ENCODE data around the gene MAP3K20. TPM values are rescaled to one million over a fixed set of nuclear protein-coding genes. Genes with fewer than 3 reads are reported as not detected.

MAP3K20 gene
- total RNA-seq, 1 experiment from 2014 or later: 15.2 TPM

GRCh38 chr2:173198327-173198726 lies 122.7 kb downstream of the MAP3K20 start:
- H3K27me3 Mint-ChIP-seq (ENCODE audit: low read depth): no peaks in the 10 kb centered on the region
- peaks cover 59% of the 10 kb centered on the region for H3K4me1 Mint-ChIP-seq
- 0 out of 2 replicates have a peak overlapping the region, but pooled peaks have one; percentile 13 for H3K27ac Mint-ChIP-seq
- no peaks in the 10 kb centered on the region for H3K9me3 Mint-ChIP-seq
- no peak for DNase-seq (ENCODE audit: low spot score)
- TF ChIP-seq NR1H2 (CRISPR knock-in tag; IDR thresholded peaks at IDR 0.05): no peak
- no peak for TF ChIP-seq EMX1 (CRISPR knock-in tag; IDR thresholded peaks at IDR 0.05)
- no peak for TF ChIP-seq PRDM15 (CRISPR knock-in tag; IDR thresholded peaks at IDR 0.05)
- TF ChIP-seq NFYB (CRISPR knock-in tag; conservative IDR thresholded peaks at IDR 0.05; ENCODE audit: low read depth): no peak
- TF ChIP-seq ZNF138 (CRISPR knock-in tag; conservative IDR thresholded peaks at IDR 0.05): no peak
- no peak for TF ChIP-seq SOX15 (CRISPR knock-in tag; IDR thresholded peaks at IDR 0.05)
- CTCF ChIA-PET: interaction anchor here (0.6 to 1.9 kb wide), 10 partner anchors 9 to 250 kb away, joined by 3 to 10 read pairs (median 4); no protein-coding TSS in a partner anchor
- H3K4me3 Mint-ChIP-seq: no peak overlapping the region
- H3K36me3 Mint-ChIP-seq: no peaks in the 10 kb centered on the region
- no peak; the same call in 1 of the 2 replicates for ATAC-seq
- POLR2A ChIA-PET: no interaction called here

- POLR2A ChIA-PET: interaction anchor here (0.6 to 0.7 kb wide), 2 partner anchors 196 to 340 kb away, joined by 3 to 4 read pairs; no protein-coding TSS in a partner anchor
- no peak overlapping the region for H3K4me3 Mint-ChIP-seq
- no peak for TF ChIP-seq ESRRA (CRISPR knock-in tag; IDR thresholded peaks at IDR 0.05; ENCODE audit: borderline replicate concordance)
- no peak for TF ChIP-seq PREB (CRISPR knock-in tag; IDR thresholded peaks at IDR 0.05; ENCODE audit: borderline replicate concordance)
- no peak for TF ChIP-seq ZNF317 (CRISPR knock-in tag; IDR thresholded peaks at IDR 0.05; ENCODE audit: borderline replicate concordance, low read depth)
- no peak for TF ChIP-seq HMGA2 (CRISPR knock-in tag; IDR thresholded peaks at IDR 0.05)
- TF ChIP-seq CBFB (CRISPR knock-in tag; IDR thresholded peaks at IDR 0.05; ENCODE audit: low read depth): no peak
- peaks cover under 1% of the 10 kb centered on the region; the same call in 1 of the 2 replicates for H3K36me3 Mint-ChIP-seq
- no peaks in the 10 kb centered on the region for H3K27me3 Mint-ChIP-seq (ENCODE audit: low read depth)
- H3K9me3 Mint-ChIP-seq: no peaks in the 10 kb centered on the region; the same call in 1 of the 2 replicates
- H3K27ac Mint-ChIP-seq: peak overlapping the region; percentile 17; the same call in 1 of the 2 replicates
- DNase-seq (ENCODE audit: low spot score) (no peak), ATAC-seq (no peak)
- CTCF ChIA-PET: interaction anchor here (0.6 to 1.9 kb wide), 4 partner anchors 39 to 200 kb away, joined by 3 to 10 read pairs (median 4); no protein-coding TSS in a partner anchor
- H3K4me1 Mint-ChIP-seq: peaks cover 50% of the 10 kb centered on the region
These were observed 123.6 kb downstream of the MAP3K20 start for GRCh38 chr2:173199294-173199693.

- H3K9me3 Mint-ChIP-seq: no peaks in the 10 kb centered on the region; the same call in 1 of the 2 replicates
- TF ChIP-seq MXD4 (CRISPR knock-in tag; IDR thresholded peaks at IDR 0.05; ENCODE audit: borderline replicate concordance): no peak
- no peak for TF ChIP-seq E2F4 (CRISPR knock-in tag; IDR thresholded peaks at IDR 0.05; ENCODE audit: borderline replicate concordance, low read depth)
- no peak for TF ChIP-seq CBFB (CRISPR knock-in tag; IDR thresholded peaks at IDR 0.05; ENCODE audit: low read depth)
- TF ChIP-seq ZNF512 (CRISPR knock-in tag; IDR thresholded peaks at IDR 0.05; ENCODE audit: borderline replicate concordance): no peak
- TF ChIP-seq NFATC4 (CRISPR knock-in tag; IDR thresholded peaks at IDR 0.05): no peak
- no peak for TF ChIP-seq RORB (CRISPR knock-in tag; IDR thresholded peaks at IDR 0.05)
- TF ChIP-seq SP1 (CRISPR knock-in tag; conservative IDR thresholded peaks at IDR 0.05): no peak
- no peak for TF ChIP-seq TEAD1 (CRISPR knock-in tag; IDR thresholded peaks at IDR 0.05)
- no peak for ATAC-seq
- POLR2A ChIA-PET: no interaction called here
- peaks cover 4% of the 10 kb centered on the region; the same call in 1 of the 2 replicates for H3K36me3 Mint-ChIP-seq
- DNase-seq (ENCODE audit: low spot score): no peak
- peaks cover 21% of the 10 kb centered on the region for H3K4me1 Mint-ChIP-seq
- H3K4me3 Mint-ChIP-seq: no peak overlapping the region
- CTCF ChIA-PET: interaction anchor here (0.6 kb wide), 1 partner anchor 127 kb away, joined by 4 read pairs; the partner anchor contains the start of gene MAP3K20
- no peaks in the 10 kb centered on the region for H3K27me3 Mint-ChIP-seq (ENCODE audit: low read depth)
- H3K27ac Mint-ChIP-seq: no peak overlapping the region
These were observed 126.9 kb downstream of the MAP3K20 start for GRCh38 chr2:173202570-173202969.

Data from WTC11 (cell line).